K562 (cell line): ENCODE measurements around the gene KIF19. TPM values are rescaled to one million over a fixed set of nuclear protein-coding genes. Genes with fewer than 3 reads are reported as not detected.

Experiments
- ATF7 ChIP-seq: fragments of 450-650 bp; IDR thresholded peaks from 2 replicates; pipeline ENCODE4 v1.7.1; 2014; ENCODE audit warnings: mild to moderate bottlenecking, moderate library complexity
- BHLHE40 ChIP-seq: IDR thresholded peaks from 2 replicates; pipeline ENCODE4 v1.6.1; 2011; ENCODE audit warnings: low read length, improper control_type of control experiment
- KHSRP ChIP-seq: fragments of 450-650 bp; IDR thresholded peaks from 2 replicates; pipeline ENCODE4 v1.6.1; 2017
- MAFF ChIP-seq: IDR thresholded peaks from 2 replicates; pipeline ENCODE4 v1.6.1; 2012; ENCODE audit warnings: low read length, improper control_type of control experiment
- MAZ ChIP-seq, 2 experiments: fragments of 450-650 bp in 1 of 2; sonication (generic) in 1 of 2; formaldehyde crosslinking; IDR thresholded peaks in 1 of 2; conservative IDR thresholded peaks in 1 of 2; 2 replicates each; pipeline versions ENCODE4 v1.4.0 to v1.5.0; 2020; ENCODE audit warnings: mild to moderate bottlenecking in 1 of 2, missing genetic modification reagents in 1 of 2
- PCBP2 ChIP-seq: fragments of 200-400 bp; formaldehyde crosslinking; IDR thresholded peaks from 2 replicates; pipeline ENCODE4 v1.6.1; 2018; ENCODE audit warnings: low read length, low read depth, mild to moderate bottlenecking, moderate library complexity; ENCODE audit not compliant: poor library complexity, severe bottlenecking
- RAD21 ChIP-seq, 2 experiments: fragments of 250-450 bp in 1 of 2; fragments of 450-650 bp in 1 of 2; sonication (Bioruptor Pico) in 1 of 2; formaldehyde crosslinking in 1 of 2; IDR thresholded peaks in 1 of 2; conservative IDR thresholded peaks in 1 of 2; 2 replicates each; pipeline versions ENCODE4 v1.4.0 to v1.8.0; 2020 to 2022; ENCODE audit warnings: mild to moderate bottlenecking in 2 of 2, moderate library complexity in 1 of 2
- REST ChIP-seq, 2 experiments: fragments of 450-650 bp; formaldehyde crosslinking in 1 of 2; IDR thresholded peaks; 2 replicates each; pipeline versions ENCODE4 v1.4.0 to v1.6.1; 2014 to 2020; ENCODE audit warnings: mild to moderate bottlenecking in 2 of 2, borderline replicate concordance in 1 of 2, low read depth in 1 of 2
- SMAD1 ChIP-seq: fragments of 150-350 bp; IDR thresholded peaks from 2 replicates; pipeline ENCODE4 v1.6.1; 2014; ENCODE audit warnings: low read length, low read depth; ENCODE audit not compliant: partially characterized antibody
- TRIM25 ChIP-seq: fragments of 450-650 bp; IDR thresholded peaks from 2 replicates; pipeline ENCODE4 v1.7.0; 2016; ENCODE audit warnings: borderline replicate concordance
- VEZF1 ChIP-seq: fragments of 200-800 bp; sonication (Bioruptor generic); IDR thresholded peaks from 2 replicates; pipeline ENCODE4 v1.6.1; 2017; ENCODE audit warnings: missing genetic modification characterization, missing compliant biosample characterization
- ZNF436 ChIP-seq: fragments of 250-450, 450-650 bp; sonication (Bioruptor Pico); formaldehyde crosslinking; IDR thresholded peaks from 2 replicates; pipeline ENCODE4 v1.7.0; 2020; ENCODE audit warnings: mild to moderate bottlenecking
- ZNF583 ChIP-seq: fragments of 250-450 bp; sonication (Bioruptor Pico); IDR thresholded peaks from 2 replicates; pipeline ENCODE4 v1.4.0; 2020
- ZNF589 ChIP-seq: fragments of 200-800 bp; sonication (Bioruptor generic); IDR thresholded peaks from 2 replicates; pipeline ENCODE4 v1.6.1; 2016; ENCODE audit warnings: low read depth, missing genetic modification characterization, missing compliant biosample characterization
- polyA plus RNA-seq, 8 experiments: library from polyadenylated mRNA; depleted of rRNA in 4 of 8; stranded (reverse) in 5 of 8; unstranded in 3 of 8; fragments of >200 nt; fragmentation: Nextera tagmentation in 2 of 8; fragmentation: Illumina TruSeq in 1 of 8; extraction: Ambion mirVana in 2 of 8; extraction: Trizol in 1 of 8; gene quantifications; 2 replicates each; pipeline versions ENCODE4 v1.2.1 to v1.2.3, GENCODE V29; 2011 to 2014; ENCODE audit warnings: inconsistent platforms in 1 of 8, missing spikeins in 1 of 8
- total RNA-seq, 7 experiments: library from RNA; depleted of rRNA in 6 of 7; stranded (reverse); fragments of >200 nt in 6 of 7; fragmentation: Illumina TruSeq in 2 of 7; extraction: Trizol in 2 of 7; gene quantifications; 2 replicates each; pipeline versions ENCODE4 v1.2.1 to v1.2.3, GENCODE V29; 2011 to 2021; ENCODE audit warnings: low replicate concordance in 1 of 7

The KIF19 gene
- total and polyA plus RNA-seq, 9 of the 15 experiments (the other 6 are each of a cell fraction or from before 2014, with no cell fraction given): 0.10 TPM; not detected in 8

- TF ChIP-seq REST (IDR thresholded peaks at IDR 0.05; ENCODE audit: borderline replicate concordance): 0 out of 2 replicates have a peak, but pooled peaks have one; percentile 18
- no peak for TF ChIP-seq REST (CRISPR knock-in tag; IDR thresholded peaks at IDR 0.05; ENCODE audit: low read depth)
- TF ChIP-seq ATF7: peak; percentile 91
- no peak for TF ChIP-seq RAD21 (CRISPR knock-in tag; conservative IDR thresholded peaks at IDR 0.05 in 1 of 2, IDR thresholded peaks at IDR 0.05 in 1 of 2)
- TF ChIP-seq KHSRP: no peak
- TF ChIP-seq ZNF589 (CRISPR knock-in tag): peak; percentile 76; the same call in 1 of the 2 replicates
- TF ChIP-seq VEZF1 (CRISPR knock-in tag): peak; percentile 58; the same call in 1 of the 2 replicates
- TF ChIP-seq ZNF583 (CRISPR knock-in tag): 0 out of 2 replicates have a peak, but pooled peaks have one; percentile 45
- no peak for TF ChIP-seq ZNF436 (CRISPR knock-in tag)
- TF ChIP-seq BHLHE40: peak; percentile 73; the same call in 1 of the 2 replicates
- TF ChIP-seq MAFF: peak; percentile 61; the same call in 1 of the 2 replicates
- no peak for TF ChIP-seq TRIM25
- TF ChIP-seq PCBP2: no peak
- TF ChIP-seq SMAD1: no peak
- 0 out of 4 replicates have a peak, but pooled peaks of 1 of the 2 experiments have one; percentile 22 for TF ChIP-seq MAZ (CRISPR knock-in tag; conservative IDR thresholded peaks at IDR 0.05 in 1 of 2, IDR thresholded peaks at IDR 0.05 in 1 of 2)
Observed at GRCh38 chr17:74295625-74296547, 30.1 kb upstream of the KIF19 start (continued).
